Measurements from ENCODE around the gene IL17F.

Gene IL17F

DNA sequence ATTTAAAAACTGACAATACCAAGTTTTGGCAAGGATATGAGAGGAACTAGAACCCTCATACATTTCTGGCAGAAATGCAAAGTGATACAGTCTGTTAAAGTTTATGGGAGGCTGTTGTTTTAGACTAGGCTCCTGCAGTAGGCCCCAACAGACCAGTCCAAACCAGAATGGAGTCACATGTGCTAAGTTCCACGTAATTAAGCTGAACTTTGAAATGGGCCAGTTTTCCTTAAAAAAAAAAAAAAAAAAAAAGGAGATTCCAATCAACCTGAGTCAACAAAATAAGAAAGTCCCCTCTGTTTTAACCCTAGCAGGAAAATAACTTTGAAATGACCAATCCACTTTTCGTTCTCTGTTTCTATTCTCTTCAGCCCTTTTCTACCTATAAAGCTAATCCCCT, 26.5 kb downstream of the IL17F start:
- no peak for DNase-seq (ENCODE audit: low read depth)
- no peak overlapping the region for H3K4me3 ChIP-seq (ENCODE audit: low read depth, low read length)
- TF ChIP-seq POLR2A (IDR thresholded peaks at IDR 0.05; ENCODE audit: extremely low read depth, insufficient read length) (no peak), MYC (IDR thresholded peaks at IDR 0.05; ENCODE audit: low read depth, low read length) (no peak)
- TF ChIP-seq, protein P1, sequence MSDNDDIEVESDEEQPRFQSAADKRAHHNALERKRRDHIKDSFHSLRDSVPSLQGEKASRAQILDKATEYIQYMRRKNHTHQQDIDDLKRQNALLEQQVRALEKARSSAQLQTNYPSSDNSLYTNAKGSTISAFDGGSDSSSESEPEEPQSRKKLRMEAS (IDR thresholded peaks at IDR 0.05; ENCODE audit: low read depth, low read length): no peak
- TF ChIP-seq, protein P2, sequence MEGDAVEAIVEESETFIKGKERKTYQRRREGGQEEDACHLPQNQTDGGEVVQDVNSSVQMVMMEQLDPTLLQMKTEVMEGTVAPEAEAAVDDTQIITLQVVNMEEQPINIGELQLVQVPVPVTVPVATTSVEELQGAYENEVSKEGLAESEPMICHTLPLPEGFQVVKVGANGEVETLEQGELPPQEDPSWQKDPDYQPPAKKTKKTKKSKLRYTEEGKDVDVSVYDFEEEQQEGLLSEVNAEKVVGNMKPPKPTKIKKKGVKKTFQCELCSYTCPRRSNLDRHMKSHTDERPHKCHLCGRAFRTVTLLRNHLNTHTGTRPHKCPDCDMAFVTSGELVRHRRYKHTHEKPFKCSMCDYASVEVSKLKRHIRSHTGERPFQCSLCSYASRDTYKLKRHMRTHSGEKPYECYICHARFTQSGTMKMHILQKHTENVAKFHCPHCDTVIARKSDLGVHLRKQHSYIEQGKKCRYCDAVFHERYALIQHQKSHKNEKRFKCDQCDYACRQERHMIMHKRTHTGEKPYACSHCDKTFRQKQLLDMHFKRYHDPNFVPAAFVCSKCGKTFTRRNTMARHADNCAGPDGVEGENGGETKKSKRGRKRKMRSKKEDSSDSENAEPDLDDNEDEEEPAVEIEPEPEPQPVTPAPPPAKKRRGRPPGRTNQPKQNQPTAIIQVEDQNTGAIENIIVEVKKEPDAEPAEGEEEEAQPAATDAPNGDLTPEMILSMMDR (IDR thresholded peaks at IDR 0.05; ENCODE audit: low read depth, low read length): no peak

DNA sequence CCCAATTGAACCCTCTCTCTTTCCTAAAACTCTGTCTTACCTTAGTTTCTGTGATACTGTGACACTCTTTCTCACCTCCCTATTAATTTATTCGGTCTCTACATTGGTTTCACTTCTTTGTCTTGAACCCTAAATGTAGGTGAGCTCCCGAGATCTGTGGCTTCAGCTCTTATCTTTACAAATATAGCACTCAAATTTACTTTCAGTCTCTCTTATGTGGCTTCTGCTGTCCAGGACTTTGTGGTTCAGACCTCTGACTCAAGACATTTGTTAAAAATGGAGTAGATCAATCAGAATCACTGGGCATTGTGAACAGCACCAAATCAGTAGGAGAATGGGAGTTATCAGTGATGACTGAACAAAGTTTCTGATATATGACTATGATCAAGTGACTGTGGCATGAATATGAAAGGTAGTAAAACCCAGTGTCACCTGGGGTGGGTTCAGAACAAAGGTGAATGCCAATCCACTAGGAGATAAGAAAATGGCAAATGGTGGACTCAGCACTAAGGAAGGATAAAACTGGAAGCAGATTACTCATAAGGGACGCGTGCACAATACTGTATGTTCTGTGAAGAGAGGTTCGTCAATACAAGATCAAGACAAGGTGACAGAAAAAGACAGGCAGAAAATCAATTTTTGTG, 27.2 kb downstream of the IL17F start:
- TF ChIP-seq, protein P1 (IDR thresholded peaks at IDR 0.05; ENCODE audit: low read depth, low read length): no peak
- TF ChIP-seq, protein P2 (IDR thresholded peaks at IDR 0.05; ENCODE audit: low read depth, low read length): no peak
- TF ChIP-seq MYC (IDR thresholded peaks at IDR 0.05; ENCODE audit: low read depth, low read length): no peak
- no peak for TF ChIP-seq POLR2A (IDR thresholded peaks at IDR 0.05; ENCODE audit: extremely low read depth, insufficient read length)
- DNase-seq (ENCODE audit: low read depth): no peak

DNA sequence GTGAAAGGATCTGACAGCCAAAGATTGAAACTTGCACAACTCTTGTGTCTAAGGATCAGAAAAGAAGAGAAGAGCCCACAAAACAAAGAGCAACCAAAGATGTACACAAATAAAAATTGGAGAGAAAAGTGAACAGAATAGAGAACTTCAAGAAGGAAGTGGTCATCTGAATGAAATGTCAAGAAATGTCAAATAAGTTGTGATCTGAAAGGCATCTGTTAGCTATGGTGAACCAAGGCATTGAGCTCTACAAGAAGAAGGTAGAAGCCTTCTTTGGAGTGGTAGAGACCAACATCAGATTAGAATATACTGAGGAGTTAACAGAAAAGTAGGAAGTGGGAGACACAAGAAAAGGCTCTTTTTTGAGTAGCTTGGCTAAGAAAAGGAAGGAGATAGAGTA, 28.5 kb downstream of the IL17F start:
- H3K4me3 ChIP-seq (ENCODE audit: low read depth, low read length): no peak overlapping the region
- TF ChIP-seq, protein P2 (IDR thresholded peaks at IDR 0.05; ENCODE audit: low read depth, low read length): no peak
- TF ChIP-seq, protein P1 (IDR thresholded peaks at IDR 0.05; ENCODE audit: low read depth, low read length): no peak
- TF ChIP-seq MYC (IDR thresholded peaks at IDR 0.05; ENCODE audit: low read depth, low read length): no peak
- TF ChIP-seq POLR2A (IDR thresholded peaks at IDR 0.05; ENCODE audit: extremely low read depth, insufficient read length): no peak
- no peak for DNase-seq (ENCODE audit: low read depth)

More for the DNA sequence above, 27.2 kb downstream of the IL17F start:
- H3K4me3 ChIP-seq (ENCODE audit: low read depth, low read length): no peak overlapping the region

DNA sequence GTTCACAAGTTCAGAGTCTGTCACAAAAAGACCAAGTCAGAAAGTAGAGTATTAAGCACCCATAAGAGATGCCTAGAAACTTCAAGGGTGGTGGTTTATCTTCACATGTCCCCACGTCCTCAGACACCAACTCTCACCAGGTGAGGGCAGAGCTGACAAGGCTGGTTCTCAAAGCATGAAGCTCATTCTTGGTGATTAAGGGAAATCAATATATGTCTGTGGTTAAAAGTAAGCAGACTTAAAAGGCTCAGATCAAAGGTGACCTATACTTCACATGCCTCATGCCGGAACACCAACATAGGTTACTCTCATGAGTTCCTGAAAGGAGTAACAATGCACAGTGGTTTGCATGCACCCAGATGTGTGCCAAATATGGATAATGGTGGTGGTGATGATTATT, 31.2 kb downstream of the IL17F start:
- H3K4me3 ChIP-seq (ENCODE audit: low read depth, low read length): no peak overlapping the region
- DNase-seq (ENCODE audit: low read depth): no peak
- TF ChIP-seq, protein P1 (IDR thresholded peaks at IDR 0.05; ENCODE audit: low read depth, low read length): no peak
- TF ChIP-seq MYC (IDR thresholded peaks at IDR 0.05; ENCODE audit: low read depth, low read length) (no peak), POLR2A (IDR thresholded peaks at IDR 0.05; ENCODE audit: extremely low read depth, insufficient read length) (no peak)
- TF ChIP-seq, protein P2 (IDR thresholded peaks at IDR 0.05; ENCODE audit: low read depth, low read length): no peak

DNA sequence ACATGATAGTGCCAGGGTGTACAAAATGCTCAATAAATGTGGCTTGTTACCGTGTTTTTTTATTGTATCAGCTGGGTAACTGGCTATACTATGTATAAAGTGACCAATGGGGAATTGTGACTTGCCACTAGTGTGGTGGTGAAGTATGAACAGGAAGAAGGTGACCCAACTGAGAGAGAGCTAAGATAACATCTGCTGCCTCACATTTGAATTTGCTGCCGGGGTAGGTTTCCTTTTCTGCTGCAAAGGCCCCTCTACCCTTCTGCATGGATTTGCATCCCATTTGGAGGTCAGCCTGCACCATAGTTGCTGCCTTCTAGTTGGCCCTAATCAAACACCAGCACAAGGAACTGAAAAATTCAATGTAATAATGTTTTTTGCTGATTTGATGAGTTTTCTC, 34.1 kb downstream of the IL17F start:
- DNase-seq (ENCODE audit: low read depth): no peak
- no peak for TF ChIP-seq MYC (IDR thresholded peaks at IDR 0.05; ENCODE audit: low read depth, low read length)
- no peak for TF ChIP-seq POLR2A (IDR thresholded peaks at IDR 0.05; ENCODE audit: extremely low read depth, insufficient read length)
- TF ChIP-seq, protein P2 (IDR thresholded peaks at IDR 0.05; ENCODE audit: low read depth, low read length): no peak
- TF ChIP-seq, protein P1 (IDR thresholded peaks at IDR 0.05; ENCODE audit: low read depth, low read length): no peak
- H3K4me3 ChIP-seq (ENCODE audit: low read depth, low read length): no peak overlapping the region
